ENCODE results near the gene SLC6A6.
A peak's percentile ranks its signal among the peaks of the same experiment; 100 is the strongest.

The SLC6A6 gene

DNA sequence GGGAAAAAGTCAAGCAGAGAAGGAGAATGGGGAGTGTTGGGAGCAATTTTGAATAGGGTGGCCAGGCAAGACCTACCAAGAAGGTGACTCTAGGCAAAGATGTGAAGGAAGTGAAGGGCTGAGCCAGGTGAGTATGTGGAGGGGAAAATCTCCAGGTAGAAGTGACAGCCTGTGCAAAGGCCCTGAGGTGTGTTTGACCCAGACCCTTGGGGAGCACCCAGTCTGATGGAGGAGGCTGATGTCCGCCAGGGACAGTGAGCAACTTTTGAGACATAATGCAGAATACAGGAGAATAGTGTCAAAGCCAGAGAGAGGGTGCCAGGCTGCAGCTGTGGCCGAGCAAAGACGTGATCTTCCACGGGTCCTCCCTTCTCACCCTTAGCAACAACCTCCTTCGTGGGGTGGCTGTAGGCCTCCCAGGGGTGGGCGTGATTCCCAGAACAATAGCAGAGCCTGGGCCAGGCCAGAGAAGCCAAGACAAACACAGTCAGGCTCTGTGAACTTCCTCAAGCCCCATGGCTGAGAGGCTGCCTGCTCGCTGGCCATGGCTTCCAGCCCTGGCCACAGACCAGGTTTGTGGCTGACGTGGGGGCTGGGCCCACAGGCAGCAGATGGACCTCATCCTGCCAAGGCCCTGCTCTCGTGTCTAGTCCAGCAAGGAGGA, 58.1 kb downstream of the SLC6A6 start:
- Histone ChIP-seq H3K27ac (no peak overlapping the region), H3K9ac (no peak overlapping the region), H3K36me3 (ENCODE audit: control insufficient read depth, insufficient read depth, low read length) (no peaks in the 10 kb centered on the region), H3K79me2 (no peaks in the 10 kb centered on the region), H3K27me3 (ENCODE audit: control insufficient read depth, insufficient read depth, low read length) (no peaks in the 10 kb centered on the region), H3K4me1 (no peaks in the 10 kb centered on the region), H3K4me2 (ENCODE audit: low read length) (no peak overlapping the region), H3K9me3 (ENCODE audit: control insufficient read depth, low read length) (no peaks in the 10 kb centered on the region), H3K4me3 (ENCODE audit: low read depth, low read length) (no peak overlapping the region), H2AFZ (no peak overlapping the region)
- TF ChIP-seq, protein P1, sequence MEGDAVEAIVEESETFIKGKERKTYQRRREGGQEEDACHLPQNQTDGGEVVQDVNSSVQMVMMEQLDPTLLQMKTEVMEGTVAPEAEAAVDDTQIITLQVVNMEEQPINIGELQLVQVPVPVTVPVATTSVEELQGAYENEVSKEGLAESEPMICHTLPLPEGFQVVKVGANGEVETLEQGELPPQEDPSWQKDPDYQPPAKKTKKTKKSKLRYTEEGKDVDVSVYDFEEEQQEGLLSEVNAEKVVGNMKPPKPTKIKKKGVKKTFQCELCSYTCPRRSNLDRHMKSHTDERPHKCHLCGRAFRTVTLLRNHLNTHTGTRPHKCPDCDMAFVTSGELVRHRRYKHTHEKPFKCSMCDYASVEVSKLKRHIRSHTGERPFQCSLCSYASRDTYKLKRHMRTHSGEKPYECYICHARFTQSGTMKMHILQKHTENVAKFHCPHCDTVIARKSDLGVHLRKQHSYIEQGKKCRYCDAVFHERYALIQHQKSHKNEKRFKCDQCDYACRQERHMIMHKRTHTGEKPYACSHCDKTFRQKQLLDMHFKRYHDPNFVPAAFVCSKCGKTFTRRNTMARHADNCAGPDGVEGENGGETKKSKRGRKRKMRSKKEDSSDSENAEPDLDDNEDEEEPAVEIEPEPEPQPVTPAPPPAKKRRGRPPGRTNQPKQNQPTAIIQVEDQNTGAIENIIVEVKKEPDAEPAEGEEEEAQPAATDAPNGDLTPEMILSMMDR (IDR thresholded peaks at IDR 0.05): no peak

DNA sequence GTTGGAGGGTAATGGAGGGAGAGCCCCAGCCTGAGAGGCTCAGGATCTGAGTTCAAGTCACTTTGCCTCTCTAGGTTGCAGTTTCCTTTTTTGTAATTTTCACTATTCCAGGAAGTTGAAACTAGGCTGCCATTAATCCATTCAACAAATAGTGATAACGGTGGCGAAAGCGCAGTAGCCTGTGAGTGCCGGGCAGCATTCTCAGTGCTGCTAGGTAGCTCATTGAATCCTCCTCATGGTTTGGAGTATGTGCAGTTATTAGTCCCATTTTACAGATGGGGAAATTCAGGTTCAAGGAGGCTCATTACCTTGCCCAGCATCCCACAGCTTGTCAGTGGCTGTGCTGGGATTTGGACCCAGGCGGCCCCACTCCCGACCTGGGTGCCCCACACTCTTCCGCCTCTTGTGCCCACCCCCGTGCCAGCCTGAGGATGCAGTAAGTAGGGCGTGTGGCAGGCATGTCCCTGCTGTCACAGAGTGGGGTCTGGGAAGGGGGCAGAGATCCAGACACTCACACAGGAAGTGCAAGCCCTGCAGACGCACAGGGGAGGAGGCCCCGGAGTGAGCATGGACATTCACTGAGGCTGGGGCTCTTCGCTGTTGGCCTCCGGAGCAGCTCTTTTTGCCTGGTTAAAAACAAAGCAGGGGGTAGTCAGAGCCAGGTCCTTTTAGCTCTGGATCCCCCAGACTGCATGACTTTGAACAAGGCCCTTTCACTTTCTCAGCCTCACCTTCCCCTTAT, 58.8 kb downstream of the SLC6A6 start:
- TF ChIP-seq, protein P1 (IDR thresholded peaks at IDR 0.05): no peak
- Histone ChIP-seq H3K4me2 (ENCODE audit: low read length) (no peak overlapping the region), H3K4me1 (no peaks in the 10 kb centered on the region), H3K4me3 (ENCODE audit: low read depth, low read length) (no peak overlapping the region), H2AFZ (no peak overlapping the region), H3K9me3 (ENCODE audit: control insufficient read depth, low read length) (no peaks in the 10 kb centered on the region), H3K36me3 (ENCODE audit: control insufficient read depth, insufficient read depth, low read length) (no peaks in the 10 kb centered on the region), H3K9ac (no peak overlapping the region), H3K27ac (no peak overlapping the region), H3K27me3 (ENCODE audit: control insufficient read depth, insufficient read depth, low read length) (no peaks in the 10 kb centered on the region), H3K79me2 (no peaks in the 10 kb centered on the region)

DNA sequence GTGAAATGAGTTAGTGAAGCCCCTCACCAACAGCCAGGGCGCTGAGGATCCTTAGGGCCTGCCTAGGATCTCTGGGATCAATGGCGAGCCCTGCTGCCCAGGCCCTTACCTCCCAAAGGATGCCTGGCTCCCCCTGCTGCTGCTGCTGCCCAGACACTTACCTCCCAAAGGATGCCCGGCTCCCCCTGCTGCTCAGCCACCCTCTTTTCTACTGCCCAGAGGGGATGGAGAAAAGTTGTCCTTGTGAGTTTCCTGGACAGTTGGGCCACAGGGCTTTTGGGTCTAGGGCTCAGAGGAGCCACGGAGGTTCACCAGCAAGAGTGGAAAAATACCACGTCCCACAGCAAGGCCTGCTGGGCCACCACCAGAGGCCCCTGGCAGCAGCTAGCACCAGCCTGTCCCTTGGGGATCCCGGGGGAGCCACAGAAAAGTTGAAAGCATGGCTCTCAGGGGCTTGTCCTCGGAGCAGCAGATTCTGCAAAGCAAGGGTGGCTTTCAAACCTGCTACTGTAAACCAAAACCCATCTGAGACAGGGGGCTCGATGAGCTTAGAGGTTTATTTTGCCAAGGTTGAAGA, 59.4 kb downstream of the SLC6A6 start:
- Histone ChIP-seq H3K9me3 (ENCODE audit: control insufficient read depth, low read length) (no peaks in the 10 kb centered on the region), H3K4me3 (ENCODE audit: low read depth, low read length) (no peak overlapping the region), H3K36me3 (ENCODE audit: control insufficient read depth, insufficient read depth, low read length) (no peaks in the 10 kb centered on the region), H3K4me2 (ENCODE audit: low read length) (no peak overlapping the region), H3K27me3 (ENCODE audit: control insufficient read depth, insufficient read depth, low read length) (no peaks in the 10 kb centered on the region), H3K79me2 (no peaks in the 10 kb centered on the region), H3K9ac (no peak overlapping the region), H3K4me1 (no peaks in the 10 kb centered on the region), H2AFZ (no peak overlapping the region), H3K27ac (no peak overlapping the region)
- TF ChIP-seq, protein P1 (IDR thresholded peaks at IDR 0.05): peak; percentile 56

DNA sequence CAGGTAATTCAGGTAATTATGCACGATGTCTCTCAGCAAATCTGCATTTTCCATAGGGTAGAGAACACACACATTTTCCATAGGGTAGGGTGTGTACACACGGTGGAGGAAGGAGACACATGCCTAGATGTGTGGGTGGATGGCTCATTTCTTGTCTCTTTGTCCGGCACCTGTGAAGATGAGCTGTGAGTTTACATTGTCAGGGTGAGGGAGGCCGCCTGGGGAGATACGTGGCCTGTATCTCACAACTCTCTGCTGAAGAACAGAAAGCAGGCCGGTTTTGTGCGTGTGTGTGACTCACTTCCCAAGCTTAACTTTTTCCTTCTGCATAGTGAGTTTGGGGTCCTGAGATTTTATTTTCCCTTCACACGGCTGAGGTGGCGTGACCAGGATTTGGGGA, 60.3 kb downstream of the SLC6A6 start:
- Histone ChIP-seq H3K4me2 (ENCODE audit: low read length) (no peak overlapping the region), H3K4me1 (no peaks in the 10 kb centered on the region), H3K4me3 (ENCODE audit: low read depth, low read length) (no peak overlapping the region), H3K27me3 (ENCODE audit: control insufficient read depth, insufficient read depth, low read length) (no peaks in the 10 kb centered on the region), H3K79me2 (no peaks in the 10 kb centered on the region), H3K27ac (no peak overlapping the region), H3K36me3 (ENCODE audit: control insufficient read depth, insufficient read depth, low read length) (no peaks in the 10 kb centered on the region), H3K9ac (no peak overlapping the region), H2AFZ (no peak overlapping the region), H3K9me3 (ENCODE audit: control insufficient read depth, low read length) (no peaks in the 10 kb centered on the region)
- TF ChIP-seq, protein P1 (IDR thresholded peaks at IDR 0.05): no peak
